ENCODE data around the gene C6orf120.
"Not testable (repeated sequence)": the region's sequence is repeated elsewhere in the genome, so short reads cannot be mapped to it uniquely, and the experiment has no call there.

The C6orf120 gene

GRCh38 chr6:169684056-169684455, 17.9 kb upstream of the C6orf120 start:
- no peak for DNase-seq (ENCODE audit: low spot score)

- no peak for DNase-seq (ENCODE audit: low spot score)
These were observed 16.1 kb upstream of the C6orf120 start for GRCh38 chr6:169685860-169686259.

GRCh38 chr6:169689287-169689686, 12.6 kb upstream of the C6orf120 start:
- no peak for DNase-seq (ENCODE audit: low spot score)

- no peak for DNase-seq (ENCODE audit: low spot score)
These were observed 10.7 kb upstream of the C6orf120 start for GRCh38 chr6:169691260-169691659.

GRCh38 chr6:169692516-169692915, 9.4 kb upstream of the C6orf120 start:
- no peak for DNase-seq (ENCODE audit: low spot score)

GRCh38 chr6:169695131-169695530, 6.8 kb upstream of the C6orf120 start:
- DNase-seq (ENCODE audit: low spot score) = no peak

GRCh38 chr6:169697115-169697514, 4.8 kb upstream of the C6orf120 start:
- DNase-seq (ENCODE audit: low spot score) = not testable (repeated sequence)

GRCh38 chr6:169700296-169700695, 1.6 kb upstream of the C6orf120 start:
- DNase-seq (ENCODE audit: low spot score) = no peak

- DNase-seq (ENCODE audit: low spot score) = no peak
These were observed 494 bp upstream of the C6orf120 start for GRCh38 chr6:169701311-169701953.

- no peak for DNase-seq (ENCODE audit: low spot score)
These were observed 917 bp downstream of the C6orf120 start for GRCh38 chr6:169702840-169703246.

- no peak for DNase-seq (ENCODE audit: low spot score)
These were observed 5.8 kb downstream of the C6orf120 start for GRCh38 chr6:169707772-169708171.

- no peak for DNase-seq (ENCODE audit: low spot score)
These were observed 7.4 kb downstream of the C6orf120 start for GRCh38 chr6:169709293-169709692.

- DNase-seq (ENCODE audit: low spot score) = no peak
These were observed 8.1 kb downstream of the C6orf120 start for GRCh38 chr6:169710009-169710408.

- DNase-seq (ENCODE audit: low spot score) = no peak
These were observed 12.3 kb downstream of the C6orf120 start for GRCh38 chr6:169714178-169714577.

- no peak for DNase-seq (ENCODE audit: low spot score)
These were observed 12.7 kb downstream of the C6orf120 start for GRCh38 chr6:169714595-169714994.

GRCh38 chr6:169719117-169719516, 17.2 kb downstream of the C6orf120 start:
- DNase-seq (ENCODE audit: low spot score) = no peak

- no peak for DNase-seq (ENCODE audit: low spot score)
These were observed 18.4 kb downstream of the C6orf120 start for GRCh38 chr6:169720207-169720855.

GRCh38 chr6:169722362-169723199, 20.7 kb downstream of the C6orf120 start:
- peak; percentile 15 for DNase-seq (ENCODE audit: low spot score)

- peak; percentile 53 for DNase-seq (ENCODE audit: low spot score)
These were observed 21.4 kb downstream of the C6orf120 start for GRCh38 chr6:169723200-169723909.

- peak; percentile 12 for DNase-seq (ENCODE audit: low spot score)
These were observed 22.1 kb downstream of the C6orf120 start for GRCh38 chr6:169723991-169724493.

- peak; percentile 65 for DNase-seq (ENCODE audit: low spot score)
These were observed 22.7 kb downstream of the C6orf120 start, which contains the start of gene PHF10 for GRCh38 chr6:169724494-169725124. Gene PHF10 (minus strand): TSS chr6:169724500. CDS start chr6:169723931, 569 bp downstream.

Measured in CD4-positive, alpha-beta T cell treated with Interleukin-6 at 100 ng/mL for 8 hours (primary cell).